Small intestine (tissue), 7 donors: ENCODE results near the gene TUFT1. TPM values are rescaled to one million over a fixed set of nuclear protein-coding genes. Genes with fewer than 3 reads are reported as not detected.

Experiments
- DNase-seq, 2 donors: peaks; one replicate each; pipeline versions ENCODE4 v3.0.0 to v3.0.0-alpha.2; 2013
- FAIRE-seq: peaks from 2 replicates; lab custom pipeline; 2012; peaks lifted over from hg19 to GRCh38; lab: Jason Lieb, UNC
- H3K27ac ChIP-seq, 3 donors: one replicate each; pipeline ENCODE4 v1.5.1; 2013; ENCODE audit warnings: low read length in 2 of 3, mild to moderate bottlenecking in 2 of 3, control low read depth in 1 of 3, inconsistent platforms in 1 of 3, low read depth in 1 of 3, moderate library complexity in 1 of 3
- H3K27me3 ChIP-seq, 3 donors: one replicate each; pipeline ENCODE4 v1.6.1; 2013; ENCODE audit warnings: low read length in 3 of 3, inconsistent platforms in 1 of 3; ENCODE audit not compliant: control insufficient read depth in 3 of 3, insufficient read depth in 3 of 3
- H3K36me3 ChIP-seq, 3 donors: one replicate each; pipeline ENCODE4 v1.6.1; 2013; ENCODE audit warnings: low read length in 3 of 3, inconsistent platforms in 1 of 3, low read depth in 1 of 3, mild to moderate bottlenecking in 1 of 3, moderate library complexity in 1 of 3; ENCODE audit not compliant: control insufficient read depth in 3 of 3, insufficient read depth in 2 of 3
- H3K4me1 ChIP-seq, 3 donors: one replicate each; pipeline ENCODE4 v1.6.1; 2013; ENCODE audit warnings: low read length in 2 of 3, inconsistent platforms in 1 of 3, low read depth in 1 of 3, mild to moderate bottlenecking in 1 of 3, moderate library complexity in 1 of 3; ENCODE audit not compliant: control insufficient read depth in 3 of 3, insufficient read depth in 2 of 3
- H3K4me3 ChIP-seq, 3 donors: one replicate each; pipeline ENCODE4 v1.5.1; 2013; ENCODE audit warnings: low read length in 3 of 3, control low read depth in 1 of 3, inconsistent platforms in 1 of 3, low read depth in 1 of 3, mild to moderate bottlenecking in 1 of 3, moderate library complexity in 1 of 3
- H3K9me3 ChIP-seq, 2 donors: one replicate each; pipeline ENCODE4 v1.6.1; 2013; ENCODE audit warnings: low read depth in 1 of 2, low read length in 1 of 2; ENCODE audit not compliant: control insufficient read depth in 2 of 2, insufficient read depth in 1 of 2
- WGBS, 3 donors: extraction: QIAGEN DNeasy Blood & Tissue Kit; methylation state at CpG; one replicate each; pipeline ENCODE4 v1.1.7; 2013; 5-methylcytosine and 5-hydroxymethylcytosine counted together
- polyA plus RNA-seq, 4 donors: library from polyadenylated mRNA; stranded (reverse) in 3 of 4; unstranded in 1 of 4; fragments of 200-250 nt in 3 of 4; fragments of 120-200 nt in 1 of 4; gene quantifications; one replicate each; pipeline versions ENCODE4 v1.2.1 to v1.2.3, GENCODE V29; 2013
- donor health status: healthy with polysubstance abuse.
- donor health status: control.
- donor health status: control.
- donor health status: Bipolar disorder and iron deficiency.
- donor health status: healthy.

Gene TUFT1
- polyA plus RNA-seq, 4 donors, result 8.5 to 31.7 (median 11.5) TPM

GRCh38 chr1:151523326-151523725 is 16.8 kb upstream of the TUFT1 start:
- Histone ChIP-seq H3K4me1 (peaks cover 0 to 16% (median 0%) of the 10 kb centered on the region in 3 donors), H3K4me3 (no peak overlapping the region), H3K36me3 (peaks cover 0 to 84% (median 18%) of the 10 kb centered on the region in 3 donors), H3K27me3 (no peaks in the 10 kb centered on the region), H3K27ac (no peak overlapping the region), H3K9me3 (no peaks in the 10 kb centered on the region)
- 74 to 94% (median 89%) methylated on average over 5 of the region's 5 CpGs for WGBS, 3 donors
- no peak for DNase-seq
- FAIRE-seq, result no peak

- no peak overlapping the region for H3K4me3 ChIP-seq
- peak in 1 of 2 donors; percentile 53 for DNase-seq
- H3K27me3 ChIP-seq, result no peaks in the 10 kb centered on the region
- 88 to 97% (median 94%) methylated on average over 7 of the region's 7 CpGs for WGBS, 3 donors
- H3K4me1 ChIP-seq, result peaks cover 0 to 9% (median 0%) of the 10 kb centered on the region in 3 donors
- H3K27ac ChIP-seq, result no peak overlapping the region
- no peak for FAIRE-seq
- H3K9me3 ChIP-seq, result no peaks in the 10 kb centered on the region
- peaks cover 0 to 81% (median 14%) of the 10 kb centered on the region in 3 donors for H3K36me3 ChIP-seq
Observed at GRCh38 chr1:151524736-151525135, 15.4 kb upstream of the TUFT1 start.

- H3K36me3 ChIP-seq, result peaks cover 0 to 78% (median 13%) of the 10 kb centered on the region in 3 donors
- H3K27me3 ChIP-seq, result no peaks in the 10 kb centered on the region
- no peak for FAIRE-seq
- WGBS, 3 donors, result 86 to 91% (median 87%) methylated on average over 7 of the region's 7 CpGs
- H3K4me3 ChIP-seq, result no peak overlapping the region
- no peak for DNase-seq
- H3K4me1 ChIP-seq, result peaks cover 0 to 4% (median 0%) of the 10 kb centered on the region in 3 donors
- H3K9me3 ChIP-seq, result no peaks in the 10 kb centered on the region
- no peak overlapping the region for H3K27ac ChIP-seq
Observed at GRCh38 chr1:151526735-151527525, 13.2 kb upstream of the TUFT1 start.

GRCh38 chr1:151529211-151529702 is 10.9 kb upstream of the TUFT1 start:
- H3K4me1 ChIP-seq, result no peaks in the 10 kb centered on the region
- H3K36me3 ChIP-seq, result peaks cover 3 to 82% (median 15%) of the 10 kb centered on the region in 3 donors
- no peak overlapping the region for H3K4me3 ChIP-seq
- no peaks in the 10 kb centered on the region for H3K27me3 ChIP-seq
- 91 to 95% (median 92%) methylated on average over 11 of the region's 11 CpGs for WGBS, 3 donors
- no peak for FAIRE-seq
- no peak for DNase-seq
- no peak overlapping the region for H3K27ac ChIP-seq
- H3K9me3 ChIP-seq, result no peaks in the 10 kb centered on the region

GRCh38 chr1:151529781-151530180 is 10.3 kb upstream of the TUFT1 start:
- Histone ChIP-seq H3K27me3 (no peaks in the 10 kb centered on the region), H3K36me3 (peaks cover 3 to 81% (median 18%) of the 10 kb centered on the region in 3 donors), H3K9me3 (no peaks in the 10 kb centered on the region), H3K27ac (no peak overlapping the region), H3K4me1 (no peaks in the 10 kb centered on the region), H3K4me3 (no peak overlapping the region)
- FAIRE-seq (no peak), DNase-seq (no peak)
- WGBS, 3 donors, result 91 to 96% (median 93%) methylated on average over 18 of the region's 18 CpGs

- WGBS, 3 donors, result 86 to 90% (median 87%) methylated on average over 10 to 11 of the region's 11 CpGs
- Histone ChIP-seq H3K9me3 (no peaks in the 10 kb centered on the region), H3K27ac (no peak overlapping the region), H3K4me3 (no peak overlapping the region), H3K4me1 (no peaks in the 10 kb centered on the region), H3K36me3 (peaks cover 3 to 81% (median 19%) of the 10 kb centered on the region in 3 donors), H3K27me3 (no peaks in the 10 kb centered on the region)
- no peak for DNase-seq
- no peak for FAIRE-seq
Observed at GRCh38 chr1:151530461-151530860, 9.6 kb upstream of the TUFT1 start.

- H3K4me1 ChIP-seq, result no peaks in the 10 kb centered on the region
- FAIRE-seq, result no peak
- H3K36me3 ChIP-seq, result peaks cover 3 to 81% (median 32%) of the 10 kb centered on the region in 3 donors
- DNase-seq, result no peak
- H3K27ac ChIP-seq, result no peak overlapping the region
- no peaks in the 10 kb centered on the region for H3K27me3 ChIP-seq
- WGBS, 3 donors, result 86 to 88% (median 87%) methylated on average over 10 of the region's 10 CpGs
- no peak overlapping the region for H3K4me3 ChIP-seq
- no peaks in the 10 kb centered on the region for H3K9me3 ChIP-seq
Observed at GRCh38 chr1:151533870-151534269, 6.2 kb upstream of the TUFT1 start.

GRCh38 chr1:151534662-151535278 is 5.3 kb upstream of the TUFT1 start:
- Histone ChIP-seq H3K9me3 (no peaks in the 10 kb centered on the region), H3K4me1 (peaks cover 0 to 8% (median 0%) of the 10 kb centered on the region in 3 donors), H3K27me3 (no peaks in the 10 kb centered on the region), H3K36me3 (peaks cover 3 to 76% (median 30%) of the 10 kb centered on the region in 3 donors), H3K27ac (no peak overlapping the region), H3K4me3 (no peak overlapping the region)
- peak; percentile 72 to 81 for DNase-seq
- no peak for FAIRE-seq
- WGBS, 3 donors, result 58 to 64% (median 63%) methylated on average over 12 of the region's 12 CpGs
